Vagina (tissue), 2 donors: ENCODE results near the gene PLOD1.
"Not testable (repeated sequence)": the region's sequence is repeated elsewhere in the genome, so short reads cannot be mapped to it uniquely, and the experiment has no call there.

Experiments used
- CTCF ChIP-seq, 3 experiments: fragments of 450-650 bp in 2 of 3; fragments of 200-600 bp in 1 of 3; sonication (generic) in 1 of 3; IDR thresholded peaks; one replicate each; pipeline ENCODE4 v1.5.1; 2017 to 2019; ENCODE audit warnings: antibody characterized with exemption in 3 of 3, mild to moderate bottlenecking in 2 of 3, moderate library complexity in 2 of 3
- POLR2AphosphoS5 ChIP-seq, 2 donors: sonication (generic); formaldehyde crosslinking; IDR thresholded peaks; one replicate each; pipeline ENCODE4 v1.9.0; 2017; ENCODE audit warnings: antibody characterized with exemption in 2 of 2, mild to moderate bottlenecking in 2 of 2, low read depth in 1 of 2; ENCODE audit not compliant: insufficient read depth in 1 of 2

- TF ChIP-seq CTCF (IDR thresholded peaks at IDR 0.05); POLR2AphosphoS5 (IDR thresholded peaks at IDR 0.05; ENCODE audit: insufficient read depth in 1 of 2, low read depth in 1 of 2): not testable (repeated sequence)
Observed at GRCh38 chr1:11939794-11940193, 5.3 kb downstream of the PLOD1 start.
